Measurements from ENCODE around the gene RFC5.
"Not testable (repeated sequence)": the region's sequence is repeated elsewhere in the genome, so short reads cannot be mapped to it uniquely, and the experiment has no call there.

Gene RFC5

GRCh38 chr12:117998719-117999118 lies 17.8 kb upstream of the RFC5 start:
- no peak overlapping the region for H3K4me3 ChIP-seq (ENCODE audit: low read depth, low read length)
- CTCF ChIA-PET, result interaction anchor here (0.7 kb wide), 1 partner anchor 1757 kb away, joined by 3 read pairs; no protein-coding TSS in a partner anchor
- H3K9me3 ChIP-seq (ENCODE audit: control insufficient read depth, insufficient read depth, low read depth, low read length), result no peaks in the 10 kb centered on the region
- no peaks in the 10 kb centered on the region for H3K36me3 ChIP-seq (ENCODE audit: control insufficient read depth in 2 of 2, insufficient read depth in 1 of 2, low read length in 2 of 2)
- no peak overlapping the region for H3K27ac ChIP-seq (ENCODE audit: extremely low read depth, low read depth, low read length)
- POLR2A ChIA-PET, result no interaction called here
- TF ChIP-seq ZNF211 (tag by site-specific recombination; IDR thresholded peaks at IDR 0.05; ENCODE audit: low read depth) (no peak), ZNF138 (tag by site-specific recombination; IDR thresholded peaks at IDR 0.05; ENCODE audit: borderline replicate concordance) (no peak), ZNF404 (tag by site-specific recombination; IDR thresholded peaks at IDR 0.05) (no peak), ZNF585B (tag by site-specific recombination; IDR thresholded peaks at IDR 0.05) (no peak), ZNF433 (tag by site-specific recombination; IDR thresholded peaks at IDR 0.05; ENCODE audit: low read depth) (no peak), PRDM4 (tag by site-specific recombination; IDR thresholded peaks at IDR 0.05) (no peak), ZNF341 (tag by site-specific recombination; IDR thresholded peaks at IDR 0.05; ENCODE audit: low read depth) (no peak), AEBP2 (tag by site-specific recombination; IDR thresholded peaks at IDR 0.05; ENCODE audit: borderline replicate concordance) (no peak), ZNF112 (tag by site-specific recombination; IDR thresholded peaks at IDR 0.05) (no peak), ZNF658 (tag by site-specific recombination; IDR thresholded peaks at IDR 0.05) (no peak), ZSCAN16 (tag by site-specific recombination; IDR thresholded peaks at IDR 0.05) (no peak), ZNF132 (tag by site-specific recombination; IDR thresholded peaks at IDR 0.05; ENCODE audit: borderline replicate concordance) (no peak), SP3 (tag by site-specific recombination; IDR thresholded peaks at IDR 0.05) (no peak), ZNF19 (tag by site-specific recombination; IDR thresholded peaks at IDR 0.05; ENCODE audit: low read depth) (no peak), ZNF114 (tag by site-specific recombination; IDR thresholded peaks at IDR 0.05) (no peak), ZNF513 (tag by site-specific recombination; IDR thresholded peaks at IDR 0.05) (no peak), ZSCAN18 (tag by site-specific recombination; IDR thresholded peaks at IDR 0.05) (no peak), ZNF830 (tag by site-specific recombination; IDR thresholded peaks at IDR 0.05; ENCODE audit: low read depth) (no peak), ZNF549 (tag by site-specific recombination; IDR thresholded peaks at IDR 0.05) (no peak)
- TF ChIP-seq, protein P1, sequence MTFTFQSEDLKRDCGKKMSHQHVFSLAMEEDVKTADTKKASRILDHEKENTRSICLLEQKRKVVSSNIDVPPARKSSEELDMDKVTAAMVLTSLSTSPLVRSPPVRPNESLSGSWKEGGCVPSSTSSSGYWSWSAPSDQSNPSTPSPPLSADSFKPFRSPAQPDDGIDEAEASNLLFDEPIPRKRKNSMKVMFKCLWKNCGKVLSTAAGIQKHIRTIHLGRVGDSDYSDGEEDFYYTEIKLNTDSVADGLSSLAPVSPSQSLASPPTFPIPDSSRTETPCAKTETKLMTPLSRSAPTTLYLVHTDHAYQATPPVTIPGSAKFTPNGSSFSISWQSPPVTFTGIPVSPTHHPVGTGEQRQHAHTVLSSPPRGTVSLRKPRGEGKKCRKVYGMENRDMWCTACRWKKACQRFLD (tag by site-specific recombination; IDR thresholded peaks at IDR 0.05), result no peak
- no peaks in the 10 kb centered on the region for H3K4me1 ChIP-seq (ENCODE audit: control insufficient read depth, insufficient read depth, low read length)

DNA sequence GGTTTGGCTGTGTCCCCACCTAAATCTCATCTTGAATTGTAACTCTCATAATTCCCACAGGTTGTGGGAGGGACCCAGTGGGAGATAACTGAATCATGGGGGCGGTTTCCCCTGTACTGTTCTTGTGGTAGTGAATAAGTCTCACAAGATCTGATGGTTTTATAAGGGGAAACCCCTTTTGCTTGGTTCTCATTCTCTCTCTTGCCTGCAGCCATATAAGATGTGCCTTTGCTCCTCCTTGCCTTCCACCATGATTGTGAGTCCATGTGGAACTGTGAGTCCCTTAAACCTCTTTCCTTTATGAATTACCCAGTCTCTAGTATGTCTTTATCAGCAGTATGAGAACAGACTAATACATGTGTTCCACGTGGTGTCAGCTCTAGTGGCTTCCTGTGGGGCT lies 16.7 kb upstream of the RFC5 start:
- H3K36me3 ChIP-seq (ENCODE audit: control insufficient read depth in 2 of 2, insufficient read depth in 1 of 2, low read length in 2 of 2); H3K9me3 ChIP-seq (ENCODE audit: control insufficient read depth, insufficient read depth, low read depth, low read length); H3K4me1 ChIP-seq (ENCODE audit: control insufficient read depth, insufficient read depth, low read length); H3K4me3 ChIP-seq (ENCODE audit: low read depth, low read length); CTCF ChIA-PET; H3K27ac ChIP-seq (ENCODE audit: extremely low read depth, low read depth, low read length); POLR2A ChIA-PET: not testable (repeated sequence)
